WTC11 (cell line): ENCODE measurements around the gene LY6G6C. TPM values are rescaled to one million over a fixed set of nuclear protein-coding genes. Genes with fewer than 3 reads are reported as not detected.

Experiments
- ATAC-seq: fragments of 200-7000 bp; cut with Tn5 transposase; 2 replicates; pipeline ENCODE4 v1.10.0; 2021; ENCODE audit warnings: mild to moderate bottlenecking, moderate library complexity
- CTCF ChIA-PET: fragments of 300-600 bp; sonication (Branson Sonifier 250); formaldehyde crosslinking; loops from one replicate; lab custom pipeline; 2021; ENCODE audit warnings: antibody characterized with exemption; lab: Charles Lee
- POLR2A ChIA-PET: fragments of 350-600 bp; sonication (Branson Sonifier 250); formaldehyde crosslinking; loops from one replicate; lab custom pipeline; 2021; ENCODE audit warnings: antibody characterized with exemption; lab: Charles Lee
- DNase-seq: peaks from one replicate; pipeline ENCODE4 v3.0.0; 2021; ENCODE audit warnings: low spot score
- H3K27ac Mint-ChIP-seq: 2 replicates; pipeline ENCODE4 v1.8.0; 2021; ENCODE audit warnings: mixed read lengths
- H3K27me3 Mint-ChIP-seq: 2 replicates; pipeline ENCODE4 v1.8.0; 2021; ENCODE audit warnings: low read depth, mild to moderate bottlenecking, moderate library complexity, mixed read lengths
- H3K36me3 Mint-ChIP-seq: 2 replicates; pipeline ENCODE4 v1.8.0; 2021; ENCODE audit warnings: mixed read lengths
- H3K4me1 Mint-ChIP-seq: 2 replicates; pipeline ENCODE4 v1.8.0; 2022; ENCODE audit warnings: mixed read lengths
- H3K4me3 Mint-ChIP-seq: 2 replicates; pipeline ENCODE4 v1.8.0; 2021; ENCODE audit warnings: mild to moderate bottlenecking, moderate library complexity, mixed read lengths
- H3K9me3 Mint-ChIP-seq: 2 replicates; pipeline ENCODE4 v1.8.0; 2021; ENCODE audit warnings: mixed read lengths
- ATF1 ChIP-seq: sonication (generic); formaldehyde crosslinking; IDR thresholded peaks from 2 replicates; pipeline ENCODE4 v1.8.1; 2023; ENCODE audit warnings: mild to moderate bottlenecking, moderate library complexity, missing genetic modification reagents
- ATF2 ChIP-seq: sonication (generic); formaldehyde crosslinking; IDR thresholded peaks from 2 replicates; pipeline ENCODE4 v1.8.1; 2022; ENCODE audit warnings: low read depth, missing genetic modification reagents, borderline replicate concordance
- ATF6 ChIP-seq: sonication (generic); formaldehyde crosslinking; IDR thresholded peaks from 2 replicates; pipeline ENCODE4 v1.8.1; 2023; ENCODE audit warnings: mild to moderate bottlenecking, missing genetic modification reagents
- CREM ChIP-seq: sonication (generic); formaldehyde crosslinking; IDR thresholded peaks from 2 replicates; pipeline ENCODE4 v1.8.1; 2022; ENCODE audit warnings: mild to moderate bottlenecking, missing genetic modification reagents, moderate library complexity
- ELF4 ChIP-seq: sonication (generic); formaldehyde crosslinking; IDR thresholded peaks from 2 replicates; pipeline ENCODE4 v1.8.1; 2022; ENCODE audit warnings: low read depth, mild to moderate bottlenecking, moderate library complexity, missing genetic modification reagents
- FOXK1 ChIP-seq: sonication (generic); formaldehyde crosslinking; IDR thresholded peaks from 2 replicates; pipeline ENCODE4 v1.8.0; 2022; ENCODE audit warnings: mild to moderate bottlenecking, moderate library complexity, missing genetic modification reagents
- FOXP1 ChIP-seq: sonication (generic); formaldehyde crosslinking; IDR thresholded peaks from 2 replicates; pipeline ENCODE4 v1.8.0; 2022; ENCODE audit warnings: missing genetic modification reagents, mild to moderate bottlenecking, moderate library complexity, borderline replicate concordance
- GTF2I ChIP-seq: fragments of 250-450 bp; sonication (Bioruptor Pico); conservative IDR thresholded peaks from 2 replicates; pipeline ENCODE4 v1.4.0; 2021; ENCODE audit warnings: mild to moderate bottlenecking
- JAZF1 ChIP-seq: fragments of 250-450 bp; sonication (Bioruptor Pico); IDR thresholded peaks from 2 replicates; pipeline ENCODE4 v1.9.0; 2021; ENCODE audit warnings: moderate library complexity, mild to moderate bottlenecking, inconsistent platforms
- MAX ChIP-seq: sonication (generic); formaldehyde crosslinking; IDR thresholded peaks from 2 replicates; pipeline ENCODE4 v1.8.0; 2022; ENCODE audit warnings: mild to moderate bottlenecking, missing genetic modification reagents
- NFYB ChIP-seq: sonication (generic); formaldehyde crosslinking; conservative IDR thresholded peaks from 2 replicates; pipeline ENCODE4 v1.8.0; 2022; ENCODE audit warnings: low read depth, missing genetic modification reagents
- RELA ChIP-seq: sonication (generic); formaldehyde crosslinking; IDR thresholded peaks from 2 replicates; pipeline ENCODE4 v1.8.1; 2022; ENCODE audit warnings: missing genetic modification reagents, mild to moderate bottlenecking, borderline replicate concordance
- SMAD4 ChIP-seq: sonication (generic); formaldehyde crosslinking; IDR thresholded peaks from 2 replicates; pipeline ENCODE4 v1.8.0; 2022; ENCODE audit warnings: mild to moderate bottlenecking, missing genetic modification reagents
- TCF7 ChIP-seq: sonication (generic); formaldehyde crosslinking; IDR thresholded peaks from 2 replicates; pipeline ENCODE4 v1.8.0; 2022; ENCODE audit warnings: mild to moderate bottlenecking, low read depth, missing genetic modification reagents, moderate library complexity
- TEAD1 ChIP-seq: sonication (generic); formaldehyde crosslinking; IDR thresholded peaks from 2 replicates; pipeline ENCODE4 v1.8.0; 2022; ENCODE audit warnings: mild to moderate bottlenecking, missing genetic modification reagents
- ZBTB21 ChIP-seq: sonication (generic); formaldehyde crosslinking; IDR thresholded peaks from 2 replicates; pipeline ENCODE4 v1.8.1; 2023; ENCODE audit warnings: mild to moderate bottlenecking, missing genetic modification reagents, borderline replicate concordance
- ZBTB43 ChIP-seq: sonication (generic); formaldehyde crosslinking; IDR thresholded peaks from 2 replicates; pipeline ENCODE4 v1.8.1; 2023; ENCODE audit warnings: mild to moderate bottlenecking, missing genetic modification reagents
- ZNF138 ChIP-seq: sonication (generic); formaldehyde crosslinking; conservative IDR thresholded peaks from 2 replicates; pipeline ENCODE4 v1.8.1; 2022; ENCODE audit warnings: mild to moderate bottlenecking, moderate library complexity, missing genetic modification reagents
- ZNF416 ChIP-seq: fragments of 250-450 bp; sonication (Bioruptor Pico); IDR thresholded peaks from 2 replicates; pipeline ENCODE4 v1.9.0; 2021; ENCODE audit warnings: mild to moderate bottlenecking, inconsistent platforms
- ZNF423 ChIP-seq: fragments of 250-450 bp; sonication (Bioruptor Pico); IDR thresholded peaks from 2 replicates; pipeline ENCODE4 v2.1.2; 2022; ENCODE audit warnings: mild to moderate bottlenecking, moderate library complexity
- total RNA-seq: library from RNA; stranded (reverse); gene quantifications from 3 replicates; pipeline ENCODE4 v1.2.3, GENCODE V29; 2021
- TF ChIP-seq, protein P1 (sequence below): fragments of 250-450 bp; sonication (Bioruptor Pico); IDR thresholded peaks from 2 replicates; pipeline ENCODE4 v1.9.0; 2021; ENCODE audit warnings: moderate library complexity, mild to moderate bottlenecking, inconsistent platforms, borderline replicate concordance
- TF ChIP-seq, protein P2 (sequence below): sonication (generic); formaldehyde crosslinking; IDR thresholded peaks from 2 replicates; pipeline ENCODE4 v1.8.0; 2022; ENCODE audit warnings: mild to moderate bottlenecking, missing genetic modification reagents

Gene LY6G6C
- total RNA-seq, 1 experiment from 2014 or later = 0.35 TPM

- no peak for TF ChIP-seq TCF7 (CRISPR knock-in tag)
- no peaks in the 10 kb centered on the region for H3K9me3 Mint-ChIP-seq
- no peak overlapping the region for H3K4me3 Mint-ChIP-seq
- ATAC-seq (no peak), DNase-seq (no peak)
- ChIA-PET CTCF (interaction anchor here (0.6 to 1.2 kb wide), 3 partner anchors 11 to 44 kb away, joined by 3 to 5 read pairs (median 3); no protein-coding TSS in a partner anchor), POLR2A (no interaction called here)
- H3K4me1 Mint-ChIP-seq = no peaks in the 10 kb centered on the region
- H3K27me3 Mint-ChIP-seq = no peaks in the 10 kb centered on the region
- no peak overlapping the region for H3K27ac Mint-ChIP-seq
- peaks cover 19% of the 10 kb centered on the region for H3K36me3 Mint-ChIP-seq
Observed at GRCh38 chr6:31693535-31693934, 28.0 kb downstream of the LY6G6C start.

DNA sequence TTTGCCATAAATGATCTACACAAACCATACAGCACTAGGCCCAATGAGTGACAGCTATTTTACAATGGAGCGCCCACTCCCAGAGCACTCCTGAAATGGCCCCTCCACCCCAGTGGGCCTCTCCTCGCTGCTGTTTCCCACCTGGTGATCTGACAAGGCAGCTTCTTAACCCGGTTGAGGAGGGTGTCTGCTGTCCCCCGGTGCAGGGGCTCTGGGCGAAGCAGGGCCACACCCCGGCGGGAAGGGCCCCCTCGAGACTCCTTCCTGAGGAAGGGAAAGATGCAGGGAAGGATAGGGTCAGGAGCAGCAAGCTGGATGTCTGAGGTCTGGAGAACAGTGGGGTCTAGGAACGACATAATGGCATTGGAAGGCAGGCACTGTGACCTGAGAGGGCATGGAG, 28.7 kb downstream of the LY6G6C start:
- DNase-seq (no peak), ATAC-seq (no peak)
- Mint-ChIP-seq H3K4me1 (no peaks in the 10 kb centered on the region), H3K9me3 (no peaks in the 10 kb centered on the region), H3K27me3 (no peaks in the 10 kb centered on the region), H3K36me3 (peaks cover 21% of the 10 kb centered on the region), H3K4me3 (no peak overlapping the region), H3K27ac (no peak overlapping the region)
- no peak for TF ChIP-seq ZNF416
- no peak for TF ChIP-seq NFYB
- TF ChIP-seq FOXP1 (CRISPR knock-in tag) = no peak
- TF ChIP-seq ZBTB43 (CRISPR knock-in tag) = no peak
- no peak for TF ChIP-seq ATF2 (CRISPR knock-in tag)
- TF ChIP-seq TEAD1 = no peak
- no peak for TF ChIP-seq ZNF423 (CRISPR knock-in tag)
- TF ChIP-seq ZBTB21 (CRISPR knock-in tag) = no peak
- no peak for TF ChIP-seq SMAD4
- no peak for TF ChIP-seq RELA
- TF ChIP-seq CREM = no peak
- no peak for TF ChIP-seq ELF4 (CRISPR knock-in tag)
- no peak for TF ChIP-seq GTF2I (CRISPR knock-in tag)
- TF ChIP-seq, protein P1, sequence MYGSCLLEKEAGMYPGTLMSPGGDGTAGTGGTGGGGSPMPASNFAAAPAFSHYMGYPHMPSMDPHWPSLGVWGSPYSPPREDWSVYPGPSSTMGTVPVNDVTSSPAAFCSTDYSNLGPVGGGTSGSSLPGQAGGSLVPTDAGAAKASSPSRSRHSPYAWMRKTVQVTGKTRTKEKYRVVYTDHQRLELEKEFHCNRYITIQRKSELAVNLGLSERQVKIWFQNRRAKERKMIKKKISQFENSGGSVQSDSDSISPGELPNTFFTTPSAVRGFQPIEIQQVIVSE (CRISPR knock-in tag) = no peak
- CTCF ChIA-PET = no interaction called here
- POLR2A ChIA-PET = interaction anchor here (0.5 kb wide), 1 partner anchor 112 kb away, joined by 3 read pairs; no protein-coding TSS in a partner anchor

- no peak for ATAC-seq
- no peak for DNase-seq
- ChIA-PET POLR2A (interaction anchor here (0.5 kb wide), 1 partner anchor 112 kb away, joined by 3 read pairs; no protein-coding TSS in a partner anchor), CTCF (no interaction called here)
- H3K9me3 Mint-ChIP-seq = no peaks in the 10 kb centered on the region
- H3K27ac Mint-ChIP-seq = no peak overlapping the region
- H3K4me1 Mint-ChIP-seq = no peaks in the 10 kb centered on the region
- peaks cover 23% of the 10 kb centered on the region for H3K36me3 Mint-ChIP-seq
- no peak overlapping the region for H3K4me3 Mint-ChIP-seq
- H3K27me3 Mint-ChIP-seq = no peaks in the 10 kb centered on the region
- TF ChIP-seq TEAD1 = no peak
- TF ChIP-seq ATF6 = no peak
- TF ChIP-seq SMAD4 = no peak
- TF ChIP-seq ZNF138 (CRISPR knock-in tag) = no peak
- TF ChIP-seq, protein P2, sequence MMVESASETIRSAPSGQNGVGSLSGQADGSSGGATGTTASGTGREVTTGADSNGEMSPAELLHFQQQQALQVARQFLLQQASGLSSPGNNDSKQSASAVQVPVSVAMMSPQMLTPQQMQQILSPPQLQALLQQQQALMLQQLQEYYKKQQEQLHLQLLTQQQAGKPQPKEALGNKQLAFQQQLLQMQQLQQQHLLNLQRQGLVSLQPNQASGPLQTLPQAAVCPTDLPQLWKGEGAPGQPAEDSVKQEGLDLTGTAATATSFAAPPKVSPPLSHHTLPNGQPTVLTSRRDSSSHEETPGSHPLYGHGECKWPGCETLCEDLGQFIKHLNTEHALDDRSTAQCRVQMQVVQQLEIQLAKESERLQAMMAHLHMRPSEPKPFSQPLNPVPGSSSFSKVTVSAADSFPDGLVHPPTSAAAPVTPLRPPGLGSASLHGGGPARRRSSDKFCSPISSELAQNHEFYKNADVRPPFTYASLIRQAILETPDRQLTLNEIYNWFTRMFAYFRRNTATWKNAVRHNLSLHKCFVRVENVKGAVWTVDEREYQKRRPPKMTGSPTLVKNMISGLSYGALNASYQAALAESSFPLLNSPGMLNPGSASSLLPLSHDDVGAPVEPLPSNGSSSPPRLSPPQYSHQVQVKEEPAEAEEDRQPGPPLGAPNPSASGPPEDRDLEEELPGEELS (CRISPR knock-in tag) = no peak
- TF ChIP-seq MAX (CRISPR knock-in tag) = no peak
- no peak for TF ChIP-seq GTF2I (CRISPR knock-in tag)
- no peak for TF ChIP-seq ZNF423 (CRISPR knock-in tag)
- no peak for TF ChIP-seq FOXK1 (CRISPR knock-in tag)
- no peak for TF ChIP-seq JAZF1
- TF ChIP-seq ELF4 (CRISPR knock-in tag) = no peak
- no peak for TF ChIP-seq ATF1 (CRISPR knock-in tag)
Observed at GRCh38 chr6:31692353-31692752, 29.2 kb downstream of the LY6G6C start.
